HTERT RPE-1 (cell line): ENCODE results near the gene ADGRA1.

Experiments used
- in situ Hi-C: fragments of 300-500 bp; cut with MboI; formaldehyde crosslinking; loops from 4 replicates; pipeline ENCODE4 v1.14.3; 2020; ENCODE audit warnings: low sequenced_read_pairs

The ADGRA1 gene

GRCh38 chr10:133075346-133076137, 12.2 kb upstream of the ADGRA1 start:
- in situ Hi-C loops, result no loop called here

- in situ Hi-C loops, result no loop called here
Measured at GRCh38 chr10:133076274-133077038, 11.3 kb upstream of the ADGRA1 start.

GRCh38 chr10:133079836-133080682, 7.7 kb upstream of the ADGRA1 start:
- in situ Hi-C loops, result no loop called here

GRCh38 chr10:133080683-133081040, 7.1 kb upstream of the ADGRA1 start:
- in situ Hi-C loops, result no loop called here

- in situ Hi-C loops, result no loop called here
Measured at GRCh38 chr10:133081636-133082035, 6.1 kb upstream of the ADGRA1 start.

- in situ Hi-C loops, result no loop called here
Measured at GRCh38 chr10:133082685-133083421, 4.9 kb upstream of the ADGRA1 start.

GRCh38 chr10:133083422-133084100, 4.2 kb upstream of the ADGRA1 start:
- in situ Hi-C loops, result no loop called here

GRCh38 chr10:133084491-133084890, 3.2 kb upstream of the ADGRA1 start:
- in situ Hi-C loops, result no loop called here

GRCh38 chr10:133085251-133086125, 2.2 kb upstream of the ADGRA1 start:
- in situ Hi-C loops, result no loop called here

- in situ Hi-C loops, result no loop called here
Measured at GRCh38 chr10:133086247-133086646, 1.5 kb upstream of the ADGRA1 start.

- in situ Hi-C loops, result no loop called here
Measured at GRCh38 chr10:133087045-133087678, 562 bp upstream of the ADGRA1 start.

GRCh38 chr10:133088179-133088955, 643 bp downstream of the ADGRA1 start:
- in situ Hi-C loops, result no loop called here

GRCh38 chr10:133088956-133089800, 1.5 kb downstream of the ADGRA1 start:
- in situ Hi-C loops, result no loop called here

- in situ Hi-C loops, result no loop called here
Measured at GRCh38 chr10:133090101-133090500, 2.4 kb downstream of the ADGRA1 start.

- in situ Hi-C loops, result no loop called here
Measured at GRCh38 chr10:133090654-133091053, 2.9 kb downstream of the ADGRA1 start.

GRCh38 chr10:133091316-133091715, 3.6 kb downstream of the ADGRA1 start:
- in situ Hi-C loops, result no loop called here

- in situ Hi-C loops, result no loop called here
Measured at GRCh38 chr10:133093291-133093690, 5.6 kb downstream of the ADGRA1 start.
